Stimulated activated naive B cell treated with anti-CD40 and anti-IgM and Interleukin-4, amounts not matched to agents 10 μg/mL and 1 μg/mL and 100 μg/mL, for 72 hours (primary cell): ENCODE data around the gene GNAZ.
A peak's percentile ranks its signal among the peaks of the same experiment; 100 is the strongest.

Experiments
- ATAC-seq, 2 donors: fragments of 150-1000 bp; cut with Tn5 transposase; replicated peaks; 2 replicates each; pipeline ENCODE4 v1.10.0; 2021; ENCODE audit warnings: moderate library complexity in 1 of 2
- DNase-seq: peaks from one replicate; pipeline ENCODE4 v3.0.0; 2021
- H3K27ac Mint-ChIP-seq: one replicate; pipeline ENCODE4 v1.8.0; 2022; ENCODE audit warnings: mild to moderate bottlenecking, mixed read lengths
- H3K27me3 Mint-ChIP-seq, 2 donors: one replicate each; pipeline ENCODE4 v1.8.0; 2022; ENCODE audit warnings: mixed read lengths in 2 of 2
- H3K36me3 Mint-ChIP-seq, 2 donors: one replicate each; pipeline ENCODE4 v1.8.0; 2022; ENCODE audit warnings: mixed read lengths in 2 of 2, mild to moderate bottlenecking in 1 of 2
- H3K4me1 Mint-ChIP-seq, 2 donors: one replicate each; pipeline ENCODE4 v1.8.0; 2022; ENCODE audit warnings: mixed read lengths in 2 of 2, mild to moderate bottlenecking in 1 of 2
- H3K4me3 Mint-ChIP-seq, 2 donors: one replicate each; pipeline ENCODE4 v1.8.0; 2022; ENCODE audit warnings: mild to moderate bottlenecking in 2 of 2, mixed read lengths in 2 of 2, moderate library complexity in 1 of 2
- H3K9me3 Mint-ChIP-seq, 2 donors: one replicate each; pipeline ENCODE4 v1.8.0; 2022; ENCODE audit warnings: mixed read lengths in 2 of 2, mild to moderate bottlenecking in 1 of 2

GNAZ gene

DNA sequence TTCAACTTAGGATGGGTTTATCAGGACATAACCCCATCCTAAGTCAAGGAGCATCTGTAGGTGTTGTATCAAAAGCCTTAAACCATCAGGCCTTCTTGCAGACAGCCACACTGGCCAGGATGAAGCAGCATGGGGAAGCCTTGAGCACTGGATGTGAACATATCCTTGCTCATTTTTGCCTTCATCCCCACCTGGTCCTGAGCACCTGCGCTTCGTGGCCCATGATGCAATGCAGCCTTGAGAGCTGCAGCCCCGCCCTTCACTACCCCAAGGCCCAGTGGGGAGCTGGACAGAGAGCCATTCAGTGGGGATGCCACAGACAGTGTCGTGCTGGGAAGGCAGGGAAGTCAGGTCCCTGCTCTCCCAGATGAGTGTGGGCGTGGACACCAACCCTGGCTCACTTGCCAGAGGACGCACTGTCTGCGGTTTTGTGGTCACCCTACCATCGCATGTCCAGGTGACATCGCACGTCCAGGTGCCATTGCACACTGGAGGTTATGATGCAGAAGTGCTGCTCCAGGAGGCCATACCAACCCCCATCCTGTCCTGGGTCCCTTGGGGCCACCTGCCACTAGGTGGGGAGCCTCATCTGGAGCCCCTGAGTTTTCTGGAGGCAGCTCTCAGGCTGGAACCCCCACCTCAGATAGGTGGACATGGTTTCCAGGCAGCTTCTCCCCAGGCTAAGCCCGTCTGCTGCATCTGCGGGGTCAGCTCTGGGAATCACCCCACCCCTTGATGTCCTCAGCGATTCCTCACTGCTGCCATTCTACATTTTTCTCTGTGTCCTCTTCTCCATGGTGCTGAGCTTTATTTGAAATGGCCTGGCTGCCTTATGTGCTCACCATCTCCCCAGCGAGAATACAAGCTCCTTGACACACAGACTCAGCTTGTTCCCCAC is 14.4 kb downstream of the GNAZ start:
- DNase-seq (no peak), ATAC-seq (no peak)
- Mint-ChIP-seq H3K4me3 (no peak overlapping the region), H3K27ac (no peak overlapping the region), H3K27me3 (no peaks in the 10 kb centered on the region), H3K4me1 (peaks cover 39 to 60% of the 10 kb centered on the region in 2 donors), H3K9me3 (no peaks in the 10 kb centered on the region), H3K36me3 (no peaks in the 10 kb centered on the region)

- no peak overlapping the region for H3K27ac Mint-ChIP-seq
- H3K4me1 Mint-ChIP-seq: peaks cover 38 to 57% of the 10 kb centered on the region in 2 donors
- no peak overlapping the region for H3K4me3 Mint-ChIP-seq
These were observed 15.0 kb downstream of the GNAZ start for GRCh38 chr22:23085351-23085671.

DNA sequence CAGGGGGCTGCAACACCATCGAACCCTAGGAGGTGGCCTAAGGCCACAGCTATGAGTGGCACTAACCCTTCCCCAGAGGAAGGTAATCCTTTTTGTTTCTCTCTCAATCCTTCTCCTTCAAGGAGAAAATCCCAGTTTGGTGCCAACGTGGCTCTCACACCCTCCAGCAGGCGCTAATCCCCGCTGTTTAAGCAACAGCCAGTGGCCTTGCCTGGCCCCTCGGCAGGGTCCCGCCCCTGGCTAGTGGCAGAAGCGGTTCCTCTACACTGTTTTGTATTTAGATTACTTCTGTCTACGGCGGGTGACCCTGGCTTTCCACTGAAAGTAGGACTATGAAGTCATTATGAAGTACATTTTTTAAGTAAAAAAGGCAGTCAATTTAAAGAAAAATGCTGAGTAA is 15.5 kb downstream of the GNAZ start:
- DNase-seq (no peak), ATAC-seq (no peak)
- H3K9me3 Mint-ChIP-seq: no peaks in the 10 kb centered on the region
- H3K27me3 Mint-ChIP-seq: no peaks in the 10 kb centered on the region
- no peak overlapping the region for H3K4me3 Mint-ChIP-seq
- no peaks in the 10 kb centered on the region for H3K36me3 Mint-ChIP-seq
- H3K27ac Mint-ChIP-seq: no peak overlapping the region
- H3K4me1 Mint-ChIP-seq: peaks cover 35 to 53% of the 10 kb centered on the region in 2 donors

More at GRCh38 chr22:23085351-23085671, 15.0 kb downstream of the GNAZ start:
- Mint-ChIP-seq H3K27me3 (no peaks in the 10 kb centered on the region), H3K36me3 (no peaks in the 10 kb centered on the region), H3K9me3 (no peaks in the 10 kb centered on the region)
- ATAC-seq (no peak), DNase-seq (no peak)

GRCh38 chr22:23086263-23086662 is 15.9 kb downstream of the GNAZ start:
- no peaks in the 10 kb centered on the region for H3K9me3 Mint-ChIP-seq
- H3K27ac Mint-ChIP-seq: peak overlapping the region; percentile 85
- no peaks in the 10 kb centered on the region for H3K36me3 Mint-ChIP-seq
- DNase-seq (no peak), ATAC-seq (no peak)
- H3K4me3 Mint-ChIP-seq: no peak overlapping the region
- no peaks in the 10 kb centered on the region for H3K27me3 Mint-ChIP-seq
- peaks cover 34 to 48% of the 10 kb centered on the region in 2 donors for H3K4me1 Mint-ChIP-seq

DNA sequence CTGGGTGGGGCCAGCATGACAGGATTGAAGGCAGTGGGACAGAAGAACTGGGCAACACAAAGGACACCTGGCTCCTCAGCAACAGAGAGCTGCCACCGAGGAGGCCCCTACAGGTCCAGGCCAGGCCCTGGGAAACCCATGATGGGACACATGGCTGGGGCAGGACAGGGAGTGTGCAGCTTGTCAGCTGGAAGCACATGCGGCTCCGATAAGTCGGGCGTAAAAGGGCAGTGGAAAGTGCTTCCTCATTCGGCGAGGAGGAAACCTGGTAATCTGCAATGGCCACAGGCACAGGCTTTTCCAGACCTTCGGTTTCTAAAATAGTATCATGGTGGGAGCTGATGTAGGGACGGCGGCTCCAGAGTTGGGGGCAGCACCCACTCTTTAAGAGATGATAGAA is 16.5 kb downstream of the GNAZ start:
- H3K9me3 Mint-ChIP-seq: no peaks in the 10 kb centered on the region
- peaks cover 34 to 47% of the 10 kb centered on the region in 2 donors for H3K4me1 Mint-ChIP-seq
- ATAC-seq: peak in 1 of 2 donors; percentile 37
- DNase-seq: no peak
- peak overlapping the region in 1 of 2 donors; percentile 47 for H3K4me3 Mint-ChIP-seq
- H3K27ac Mint-ChIP-seq: peak overlapping the region; percentile 48
- H3K36me3 Mint-ChIP-seq: no peaks in the 10 kb centered on the region
- H3K27me3 Mint-ChIP-seq: no peaks in the 10 kb centered on the region

DNA sequence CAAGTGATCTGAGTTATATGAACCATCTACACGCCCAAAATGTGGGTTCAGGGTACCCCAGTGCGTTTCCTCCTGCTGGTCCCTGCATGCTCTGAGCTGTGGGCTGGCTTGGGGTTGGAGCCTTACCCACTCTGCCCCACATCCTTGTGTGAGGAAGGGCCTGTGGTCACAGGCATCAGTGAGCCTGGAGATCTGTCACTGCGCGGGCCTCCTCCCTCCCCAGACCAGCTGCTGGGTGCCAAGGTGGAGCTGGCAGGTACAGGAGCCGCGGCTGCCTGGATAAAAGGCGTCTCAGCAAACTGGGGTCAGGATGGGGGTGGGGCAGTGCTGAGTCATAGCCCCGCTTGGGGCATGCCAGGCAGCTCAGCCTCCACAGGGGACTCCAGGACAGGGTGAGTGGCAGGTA is 17.9 kb downstream of the GNAZ start:
- peaks cover 32 to 39% of the 10 kb centered on the region in 2 donors for H3K4me1 Mint-ChIP-seq
- H3K9me3 Mint-ChIP-seq: no peaks in the 10 kb centered on the region
- H3K36me3 Mint-ChIP-seq: no peaks in the 10 kb centered on the region
- DNase-seq (no peak), ATAC-seq (peak; percentile 39 to 42)
- H3K27ac Mint-ChIP-seq: no peak overlapping the region
- no peak overlapping the region for H3K4me3 Mint-ChIP-seq
- no peaks in the 10 kb centered on the region for H3K27me3 Mint-ChIP-seq

GRCh38 chr22:23089010-23089409 is 18.7 kb downstream of the GNAZ start:
- H3K4me1 Mint-ChIP-seq: peaks cover 32 to 36% of the 10 kb centered on the region in 2 donors
- H3K36me3 Mint-ChIP-seq: no peaks in the 10 kb centered on the region
- H3K27ac Mint-ChIP-seq: no peak overlapping the region
- no peaks in the 10 kb centered on the region for H3K9me3 Mint-ChIP-seq
- no peak overlapping the region for H3K4me3 Mint-ChIP-seq
- ATAC-seq (no peak), DNase-seq (no peak)
- no peaks in the 10 kb centered on the region for H3K27me3 Mint-ChIP-seq

DNA sequence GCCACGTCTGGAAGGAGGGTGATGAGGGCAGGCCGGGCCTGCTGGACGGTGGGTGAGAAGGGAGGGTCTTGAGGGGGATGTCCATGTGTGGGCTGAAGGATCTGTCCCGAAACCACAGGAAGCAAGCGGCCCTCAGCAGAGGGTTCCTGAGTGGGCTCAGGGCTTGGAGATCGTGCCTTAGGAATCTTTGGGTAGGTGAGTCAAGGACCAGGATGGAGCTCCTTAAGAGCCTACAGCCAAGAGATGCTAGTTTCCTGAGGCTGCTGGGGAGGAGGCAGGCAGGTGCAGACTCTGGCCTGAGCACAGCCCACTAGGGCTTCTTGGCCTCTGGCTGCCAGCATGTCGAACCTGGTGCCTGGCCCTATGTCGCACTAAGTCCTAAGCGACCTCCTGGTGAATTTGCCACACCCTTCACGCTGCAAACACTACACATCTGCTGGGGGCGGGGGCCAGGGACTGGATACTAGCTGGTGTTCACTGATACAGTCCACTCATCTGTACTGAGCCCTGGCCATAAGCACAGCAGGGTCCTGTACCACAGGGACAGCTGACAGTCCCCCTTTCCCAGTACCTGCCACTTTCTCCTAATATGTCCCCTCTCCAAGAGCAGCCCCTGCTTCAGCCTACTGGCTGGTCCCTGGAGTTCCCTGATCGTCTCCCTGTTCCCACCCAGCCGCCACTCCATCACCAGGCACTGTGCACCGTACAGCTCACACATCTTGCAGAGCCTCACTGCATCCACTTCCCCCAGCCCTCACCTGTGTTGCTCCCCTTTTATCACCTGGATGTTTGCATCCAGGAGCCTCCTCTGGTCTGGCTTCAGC is 19.5 kb downstream of the GNAZ start:
- no peak overlapping the region for H3K4me3 Mint-ChIP-seq
- peaks cover 32 to 36% of the 10 kb centered on the region in 2 donors for H3K4me1 Mint-ChIP-seq
- DNase-seq (no peak), ATAC-seq (no peak)
- H3K27ac Mint-ChIP-seq: no peak overlapping the region
- no peaks in the 10 kb centered on the region for H3K9me3 Mint-ChIP-seq
- no peaks in the 10 kb centered on the region for H3K27me3 Mint-ChIP-seq
- no peaks in the 10 kb centered on the region for H3K36me3 Mint-ChIP-seq

- Mint-ChIP-seq H3K27ac (no peak overlapping the region), H3K4me1 (peaks cover 28 to 36% of the 10 kb centered on the region in 2 donors), H3K27me3 (no peaks in the 10 kb centered on the region), H3K9me3 (no peaks in the 10 kb centered on the region), H3K36me3 (no peaks in the 10 kb centered on the region), H3K4me3 (no peak overlapping the region)
- DNase-seq: no peak
- no peak for ATAC-seq
These were observed 20.1 kb downstream of the GNAZ start for GRCh38 chr22:23090457-23090835.

DNA sequence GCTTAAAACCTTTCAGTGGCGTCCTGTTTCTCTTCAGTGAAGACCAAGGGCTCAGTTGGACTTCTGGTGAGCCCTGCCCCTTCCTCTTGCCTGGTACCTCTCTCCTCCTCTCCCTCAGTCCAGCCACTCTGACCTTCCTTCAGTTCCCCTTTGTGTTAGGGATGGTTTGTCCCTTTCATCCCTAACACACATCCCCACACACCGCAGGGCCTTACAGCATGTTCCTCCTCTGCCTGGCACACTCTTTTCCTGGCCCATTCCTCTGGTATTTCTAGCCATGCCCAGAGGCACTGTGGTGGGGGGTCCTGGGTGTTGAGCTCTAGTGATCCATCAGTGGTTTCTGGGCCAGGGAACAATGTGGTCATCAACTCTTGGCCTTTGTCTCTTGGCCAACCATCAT is 21.4 kb downstream of the GNAZ start:
- H3K9me3 Mint-ChIP-seq: no peaks in the 10 kb centered on the region
- no peaks in the 10 kb centered on the region for H3K27me3 Mint-ChIP-seq
- H3K4me1 Mint-ChIP-seq: peaks cover 20 to 24% of the 10 kb centered on the region in 2 donors
- no peak overlapping the region for H3K4me3 Mint-ChIP-seq
- H3K27ac Mint-ChIP-seq: no peak overlapping the region
- DNase-seq: no peak
- no peak for ATAC-seq
- no peaks in the 10 kb centered on the region for H3K36me3 Mint-ChIP-seq

DNA sequence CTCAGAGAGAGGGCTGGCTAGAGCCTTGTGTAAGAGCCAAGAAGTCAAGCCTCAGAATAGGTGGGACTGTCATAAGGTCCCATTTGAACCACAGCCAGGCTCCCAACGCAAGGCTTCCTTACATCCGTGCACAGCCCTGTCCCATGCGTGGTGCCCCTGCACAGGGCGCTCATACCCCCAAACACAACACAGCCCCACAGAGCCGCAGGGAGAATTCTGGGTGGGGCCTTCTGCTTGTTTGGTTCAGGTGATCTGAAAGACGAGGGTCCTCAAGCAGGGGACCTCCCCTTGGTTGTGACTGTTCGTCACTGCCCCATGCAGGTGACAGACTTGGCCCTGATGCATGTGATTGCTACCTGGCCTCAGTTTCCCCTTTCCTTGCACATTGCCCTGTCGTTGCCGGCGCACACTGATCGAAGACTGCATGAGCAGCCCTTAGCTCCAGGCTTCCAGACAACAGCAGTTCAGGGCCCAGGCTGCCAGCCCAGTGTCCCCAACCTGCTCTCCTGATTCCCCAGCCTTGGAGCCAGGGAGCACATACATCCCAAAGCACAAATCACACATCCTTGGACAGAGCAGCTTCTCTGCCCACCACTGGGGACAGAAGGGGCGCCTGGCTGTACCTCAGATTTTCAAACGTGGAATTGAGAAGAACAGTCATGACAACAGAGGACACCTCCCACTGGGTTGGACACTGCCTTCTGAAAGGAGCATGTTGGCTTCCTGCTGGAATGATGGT is 22.1 kb downstream of the GNAZ start:
- ATAC-seq (no peak), DNase-seq (no peak)
- Mint-ChIP-seq H3K27me3 (no peaks in the 10 kb centered on the region), H3K27ac (no peak overlapping the region), H3K4me1 (peaks cover 14 to 17% of the 10 kb centered on the region in 2 donors), H3K36me3 (no peaks in the 10 kb centered on the region), H3K9me3 (no peaks in the 10 kb centered on the region), H3K4me3 (no peak overlapping the region)

DNA sequence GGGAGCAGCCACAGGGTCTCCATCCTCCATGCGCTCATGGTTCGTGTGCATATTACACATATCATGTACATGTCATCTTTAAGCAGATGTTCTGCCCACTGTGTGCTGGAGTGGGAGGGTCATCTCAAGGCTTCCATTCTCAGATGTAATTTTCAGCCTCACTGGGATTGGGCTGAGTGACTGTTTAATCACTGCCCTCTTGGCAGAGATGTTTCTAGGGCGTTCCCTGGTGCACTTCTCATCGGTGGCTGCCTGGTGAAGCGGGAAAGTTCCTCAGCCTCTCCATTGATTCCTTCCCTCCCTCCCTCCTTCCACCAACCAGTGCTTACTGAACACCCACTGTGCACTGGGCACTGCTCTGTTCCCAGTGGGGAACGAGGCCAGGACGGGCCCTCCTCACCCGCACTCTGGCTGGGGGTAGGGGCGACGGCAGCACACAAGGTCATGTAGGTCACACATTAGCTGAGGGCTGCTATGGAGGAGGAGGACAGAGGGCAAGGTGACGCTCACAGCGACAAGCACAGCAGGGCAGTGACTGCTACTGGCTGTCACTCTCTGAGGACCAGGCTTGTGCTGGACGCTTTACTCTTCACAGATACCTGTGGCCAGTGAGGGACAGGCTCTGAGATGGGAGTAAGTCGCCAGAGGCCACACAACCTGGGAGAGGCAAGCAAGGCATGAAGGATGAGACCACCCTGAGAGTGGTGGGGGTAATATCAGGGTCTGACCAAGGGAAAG is 22.9 kb downstream of the GNAZ start:
- ATAC-seq (no peak), DNase-seq (no peak)
- H3K27me3 Mint-ChIP-seq: no peaks in the 10 kb centered on the region
- no peaks in the 10 kb centered on the region for H3K36me3 Mint-ChIP-seq
- H3K27ac Mint-ChIP-seq: peak overlapping the region; percentile 2
- no peak overlapping the region for H3K4me3 Mint-ChIP-seq
- H3K9me3 Mint-ChIP-seq: no peaks in the 10 kb centered on the region
- peaks cover 10 to 11% of the 10 kb centered on the region in 2 donors for H3K4me1 Mint-ChIP-seq

GRCh38 chr22:23094260-23094659 is 23.9 kb downstream of the GNAZ start:
- H3K4me3 Mint-ChIP-seq: no peak overlapping the region
- H3K27me3 Mint-ChIP-seq: no peaks in the 10 kb centered on the region
- no peaks in the 10 kb centered on the region for H3K9me3 Mint-ChIP-seq
- H3K36me3 Mint-ChIP-seq: no peaks in the 10 kb centered on the region
- no peak overlapping the region for H3K27ac Mint-ChIP-seq
- ATAC-seq (no peak), DNase-seq (no peak)
- H3K4me1 Mint-ChIP-seq: peaks cover under 1 to 1% of the 10 kb centered on the region in 2 donors
